ENCODE measurements around the gene SLC16A1.

DNA sequence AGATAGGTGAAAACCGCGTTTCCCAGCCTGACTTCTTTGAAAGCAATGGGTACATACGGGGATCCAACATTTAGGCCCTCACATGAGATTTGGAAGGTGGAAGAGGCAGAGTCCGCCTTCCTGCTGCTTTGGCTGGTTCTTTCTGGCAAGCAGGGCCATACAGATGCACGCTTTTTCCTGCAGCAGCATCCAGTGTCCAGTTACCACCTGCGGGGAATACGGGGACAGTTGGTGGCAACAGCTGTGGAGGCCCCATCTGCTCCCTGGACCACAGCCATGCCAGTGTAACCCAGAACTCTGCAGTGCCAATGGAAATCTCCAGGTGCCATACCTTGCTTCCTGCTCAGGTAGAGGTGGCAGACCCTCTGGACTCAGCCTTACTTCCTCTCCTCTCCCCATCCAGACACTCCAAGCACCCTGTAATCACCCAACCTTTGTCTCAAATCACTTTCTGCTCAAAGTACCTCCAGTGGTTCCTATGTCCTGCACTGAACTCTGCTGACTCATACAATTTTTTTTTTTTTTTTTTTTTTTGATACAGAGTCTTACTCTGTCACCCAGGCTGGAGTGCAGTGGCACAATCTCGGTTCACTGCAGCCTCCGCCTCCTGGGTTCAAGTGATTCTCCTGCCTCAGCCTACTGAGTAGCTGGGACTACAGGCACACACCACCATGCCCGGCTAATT lies 68.3 kb downstream of the SLC16A1 start:
- TF ChIP-seq, protein P1, sequence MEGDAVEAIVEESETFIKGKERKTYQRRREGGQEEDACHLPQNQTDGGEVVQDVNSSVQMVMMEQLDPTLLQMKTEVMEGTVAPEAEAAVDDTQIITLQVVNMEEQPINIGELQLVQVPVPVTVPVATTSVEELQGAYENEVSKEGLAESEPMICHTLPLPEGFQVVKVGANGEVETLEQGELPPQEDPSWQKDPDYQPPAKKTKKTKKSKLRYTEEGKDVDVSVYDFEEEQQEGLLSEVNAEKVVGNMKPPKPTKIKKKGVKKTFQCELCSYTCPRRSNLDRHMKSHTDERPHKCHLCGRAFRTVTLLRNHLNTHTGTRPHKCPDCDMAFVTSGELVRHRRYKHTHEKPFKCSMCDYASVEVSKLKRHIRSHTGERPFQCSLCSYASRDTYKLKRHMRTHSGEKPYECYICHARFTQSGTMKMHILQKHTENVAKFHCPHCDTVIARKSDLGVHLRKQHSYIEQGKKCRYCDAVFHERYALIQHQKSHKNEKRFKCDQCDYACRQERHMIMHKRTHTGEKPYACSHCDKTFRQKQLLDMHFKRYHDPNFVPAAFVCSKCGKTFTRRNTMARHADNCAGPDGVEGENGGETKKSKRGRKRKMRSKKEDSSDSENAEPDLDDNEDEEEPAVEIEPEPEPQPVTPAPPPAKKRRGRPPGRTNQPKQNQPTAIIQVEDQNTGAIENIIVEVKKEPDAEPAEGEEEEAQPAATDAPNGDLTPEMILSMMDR (IDR thresholded peaks at IDR 0.05) = no peak
- no peak for TF ChIP-seq POLR2A (IDR thresholded peaks at IDR 0.05)
